Measurements from ENCODE around the gene PRKG2.

The PRKG2 gene

DNA sequence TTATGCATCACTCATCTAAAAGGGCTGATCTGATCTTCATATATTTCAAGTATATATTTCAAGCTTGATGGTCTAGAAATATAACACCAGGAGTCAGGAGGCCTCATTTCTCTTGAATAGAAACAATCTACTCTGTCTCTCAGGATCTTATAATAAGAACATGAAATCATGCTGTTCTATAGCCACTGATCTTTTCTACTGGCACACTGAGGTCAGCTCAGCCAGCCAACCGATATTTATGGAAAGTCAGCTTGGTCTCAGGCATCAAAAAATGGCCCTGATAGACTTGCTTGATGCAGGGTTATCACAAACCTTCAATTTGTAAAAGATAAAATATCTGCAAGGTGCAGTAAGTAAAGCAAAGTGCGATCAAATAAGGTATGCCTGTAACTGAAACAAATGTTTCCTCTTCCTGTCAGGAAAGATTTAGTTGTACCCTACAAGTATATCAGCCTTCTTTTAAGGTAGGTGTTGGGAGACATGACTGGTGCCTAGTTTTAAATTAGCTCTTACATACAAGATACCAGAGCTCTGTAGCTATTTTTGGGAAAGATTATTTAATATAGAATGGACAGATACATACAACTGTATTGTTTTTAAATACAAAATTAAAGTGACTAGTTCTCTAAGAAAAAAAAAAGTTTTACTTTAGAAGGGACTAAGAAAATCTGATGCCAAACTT, 121.2 kb downstream of the PRKG2 start:
- no peak for DNase-seq (ENCODE audit: low read depth)

DNA sequence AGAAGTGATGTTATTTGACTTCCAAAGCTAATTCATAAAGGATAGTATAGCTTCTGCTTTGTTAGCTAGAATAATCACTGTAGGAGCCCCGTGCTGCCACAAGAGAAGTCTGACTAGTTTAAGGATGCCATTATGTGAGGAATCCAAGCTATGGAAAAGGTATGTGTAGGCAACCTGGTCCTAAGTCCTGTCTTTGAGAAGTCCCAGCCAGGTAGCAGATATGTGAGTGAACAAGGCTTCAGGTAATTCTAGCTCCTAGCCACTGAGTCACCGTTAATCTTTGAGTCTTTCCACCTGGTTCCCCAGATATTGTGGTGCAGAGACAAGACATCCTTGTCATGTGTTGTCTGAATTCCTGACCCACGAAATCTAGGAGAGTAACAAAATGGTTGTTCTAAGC, 129.0 kb downstream of the PRKG2 start:
- DNase-seq (ENCODE audit: low read depth): no peak

DNA sequence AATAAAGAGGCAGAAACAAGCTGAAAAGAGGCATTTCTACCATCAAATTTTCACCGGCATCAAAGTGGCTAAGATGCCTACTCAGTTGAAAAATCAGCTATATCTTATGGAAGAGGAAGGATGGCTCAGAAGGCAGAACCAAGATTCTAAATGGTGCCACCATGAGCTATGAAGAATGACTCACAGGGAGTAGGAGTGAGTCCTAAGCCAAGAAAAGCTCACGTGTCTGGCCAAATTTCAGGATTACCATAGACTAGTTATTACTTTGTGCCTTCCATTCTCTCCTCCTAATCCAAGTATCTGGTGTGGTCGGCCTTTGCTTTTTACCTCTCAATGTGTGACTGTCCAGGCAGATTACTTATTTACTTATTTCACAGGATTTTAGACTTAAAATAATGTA, 129.7 kb downstream of the PRKG2 start:
- DNase-seq (ENCODE audit: low read depth): no peak

DNA sequence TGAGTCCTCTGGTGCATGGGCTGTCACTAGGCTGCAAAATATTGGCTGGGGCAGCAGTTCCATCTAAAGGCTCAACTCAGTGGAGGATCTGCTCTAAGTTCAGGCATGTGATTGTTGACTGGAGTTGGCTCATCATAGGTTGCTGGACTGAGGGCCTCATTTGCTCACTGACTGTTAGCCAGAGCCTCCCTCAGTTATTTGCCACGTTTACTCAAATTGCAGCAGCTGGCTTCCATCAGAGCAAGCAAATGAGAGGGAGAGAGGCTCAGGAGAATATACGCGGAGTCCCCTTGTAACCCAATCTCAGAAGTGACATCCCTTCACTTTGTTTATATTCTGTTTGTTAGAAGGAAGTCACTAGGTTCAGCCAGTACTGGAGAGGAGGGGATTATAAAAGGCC, 130.4 kb downstream of the PRKG2 start:
- no peak for DNase-seq (ENCODE audit: low read depth)

DNA sequence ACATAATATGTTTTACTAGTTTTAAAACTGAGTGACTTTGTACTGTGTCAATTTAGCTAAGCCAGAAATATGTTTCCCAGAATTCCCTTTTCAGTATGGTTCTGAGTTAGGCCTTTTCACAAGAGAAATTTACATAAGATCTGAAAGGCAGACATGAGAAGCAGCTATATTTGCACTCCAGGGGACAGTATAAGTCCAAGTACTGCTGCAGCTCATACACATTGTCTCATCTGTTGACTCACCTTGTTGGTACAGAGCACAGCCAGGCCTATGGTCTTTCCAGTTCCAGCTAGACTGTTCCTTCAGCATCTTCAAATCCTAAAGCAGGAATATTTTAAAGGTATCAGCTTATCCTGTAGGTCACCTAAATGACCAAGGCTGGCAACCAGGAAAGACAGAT, 131.0 kb downstream of the PRKG2 start:
- no peak for DNase-seq (ENCODE audit: low read depth)

DNA sequence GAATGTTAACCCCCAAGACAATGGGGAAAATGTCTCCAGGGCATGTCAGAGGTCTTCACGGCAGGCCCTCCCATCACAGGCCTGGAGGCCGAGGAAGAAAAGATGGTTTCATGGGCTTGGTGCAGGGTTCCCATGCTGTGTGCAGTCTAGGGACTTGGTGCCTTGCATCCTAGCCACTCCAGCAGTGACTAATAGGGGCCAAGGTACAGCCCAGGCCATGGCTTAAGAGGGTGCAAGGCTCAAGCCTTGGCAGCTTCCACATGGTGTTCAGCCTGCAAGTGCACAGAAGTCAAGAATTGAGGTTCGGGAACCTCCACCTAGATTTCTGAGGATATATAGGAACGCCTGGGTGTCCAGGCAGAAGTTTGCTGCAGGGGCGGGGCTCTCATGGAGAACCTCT, 133.9 kb downstream of the PRKG2 start:
- no peak for DNase-seq (ENCODE audit: low read depth)

DNA sequence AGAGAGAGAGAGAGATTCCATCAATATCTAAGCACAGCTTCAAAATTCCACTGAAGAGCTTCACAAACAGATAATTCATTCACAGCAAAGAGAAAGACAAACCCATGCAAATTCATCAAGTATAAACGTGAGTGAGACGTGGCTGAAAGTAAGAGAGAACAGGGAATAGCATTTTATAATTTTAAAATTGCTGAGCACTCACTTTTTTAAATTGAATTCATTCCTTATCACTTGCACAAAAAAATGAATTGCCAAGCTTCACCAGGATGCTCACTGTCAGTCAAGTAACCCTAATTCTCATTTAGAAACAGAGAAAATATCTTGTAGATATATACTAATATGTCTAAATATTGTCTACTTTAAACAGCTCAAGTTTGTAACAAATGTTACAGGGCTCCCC, 144.0 kb downstream of the PRKG2 start:
- DNase-seq (ENCODE audit: low read depth): no peak

DNA sequence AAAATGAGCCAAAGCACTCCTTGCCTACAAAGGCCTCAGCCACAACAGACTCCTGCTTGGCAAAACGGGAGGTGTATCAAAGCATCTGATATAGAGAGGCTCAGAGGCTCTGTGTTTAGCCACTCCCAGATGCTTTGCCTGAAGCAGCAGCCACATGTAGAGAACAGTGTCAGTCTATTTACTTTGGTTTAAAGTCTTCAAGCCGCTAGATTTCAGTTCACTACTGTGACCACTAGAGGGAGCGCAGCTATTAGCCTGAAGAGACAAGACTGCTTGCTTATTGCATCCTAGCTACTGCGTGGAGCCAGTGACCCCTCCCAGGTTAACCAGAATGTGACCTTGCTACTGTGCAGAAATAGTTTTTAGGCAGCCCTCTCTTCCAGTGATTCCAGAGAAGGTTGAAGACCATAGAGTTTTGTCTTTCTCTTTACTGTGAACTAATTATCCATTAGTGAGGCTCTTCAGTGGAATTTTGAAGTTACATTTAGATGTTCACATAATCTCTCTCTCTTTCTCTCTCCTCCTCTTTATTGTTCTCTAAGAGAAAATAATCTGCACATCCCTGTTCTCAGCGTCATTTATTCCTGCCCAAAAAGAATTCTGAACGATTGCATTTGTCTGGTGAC, 145.2 kb downstream of the PRKG2 start:
- peak; percentile 38 for DNase-seq (ENCODE audit: low read depth)

DNA sequence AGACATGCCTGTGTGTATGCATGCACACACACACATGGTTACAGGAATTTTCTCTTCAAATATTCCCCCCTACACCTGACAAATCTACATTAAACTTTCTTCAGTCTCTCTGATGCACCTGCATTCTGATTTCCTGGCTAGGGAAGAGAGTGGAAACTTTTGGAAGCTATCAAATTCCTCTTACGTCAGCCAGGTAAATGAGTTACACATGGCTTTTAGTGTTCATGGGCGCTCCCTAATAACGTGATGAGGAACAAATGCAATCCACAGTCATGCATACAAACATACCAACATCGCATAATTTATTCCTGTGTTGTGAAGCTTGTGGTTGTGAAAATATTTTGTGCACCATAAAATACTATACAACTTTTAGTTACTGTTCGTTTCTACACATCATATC, 149.6 kb downstream of the PRKG2 start:
- no peak for DNase-seq (ENCODE audit: low read depth)

DNA sequence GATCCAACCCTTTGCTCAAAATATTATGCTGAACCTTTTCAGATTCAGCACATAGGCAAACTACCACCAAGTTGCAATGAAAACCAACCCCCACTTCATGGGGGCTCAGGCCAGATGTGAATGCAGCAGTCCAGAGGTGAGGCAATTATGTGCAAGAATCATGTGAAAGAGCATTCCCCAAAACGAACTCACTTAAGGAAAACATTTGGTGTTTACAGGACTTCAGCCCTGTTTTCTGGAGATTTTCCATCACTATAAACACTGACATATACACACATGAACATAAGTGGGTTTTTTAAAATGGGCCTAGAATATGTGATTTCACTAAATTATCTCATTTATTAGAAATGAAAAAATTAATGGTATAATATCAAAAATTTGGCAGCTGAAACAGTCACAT, 153.0 kb downstream of the PRKG2 start:
- no peak for DNase-seq (ENCODE audit: low read depth)

DNA sequence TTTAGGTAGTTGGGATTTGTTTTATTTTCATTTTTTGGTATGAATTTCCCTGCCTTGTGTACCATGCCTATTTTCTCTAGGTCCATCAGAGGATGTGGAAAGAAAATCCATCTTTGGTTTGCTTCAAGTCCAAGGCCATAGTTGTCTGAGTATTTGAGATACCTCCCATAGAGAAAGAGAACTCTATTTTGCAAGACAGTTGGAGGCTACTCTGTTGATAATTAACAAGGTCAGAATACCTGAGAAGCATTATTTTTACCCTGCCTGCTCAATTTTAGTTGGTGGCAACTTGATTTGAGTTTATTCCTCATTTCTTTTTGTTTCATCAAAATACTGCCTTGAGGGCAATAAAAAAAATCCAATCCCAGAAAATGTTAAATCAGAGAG, 153.7 kb downstream of the PRKG2 start:
- no peak for DNase-seq (ENCODE audit: low read depth)

DNA sequence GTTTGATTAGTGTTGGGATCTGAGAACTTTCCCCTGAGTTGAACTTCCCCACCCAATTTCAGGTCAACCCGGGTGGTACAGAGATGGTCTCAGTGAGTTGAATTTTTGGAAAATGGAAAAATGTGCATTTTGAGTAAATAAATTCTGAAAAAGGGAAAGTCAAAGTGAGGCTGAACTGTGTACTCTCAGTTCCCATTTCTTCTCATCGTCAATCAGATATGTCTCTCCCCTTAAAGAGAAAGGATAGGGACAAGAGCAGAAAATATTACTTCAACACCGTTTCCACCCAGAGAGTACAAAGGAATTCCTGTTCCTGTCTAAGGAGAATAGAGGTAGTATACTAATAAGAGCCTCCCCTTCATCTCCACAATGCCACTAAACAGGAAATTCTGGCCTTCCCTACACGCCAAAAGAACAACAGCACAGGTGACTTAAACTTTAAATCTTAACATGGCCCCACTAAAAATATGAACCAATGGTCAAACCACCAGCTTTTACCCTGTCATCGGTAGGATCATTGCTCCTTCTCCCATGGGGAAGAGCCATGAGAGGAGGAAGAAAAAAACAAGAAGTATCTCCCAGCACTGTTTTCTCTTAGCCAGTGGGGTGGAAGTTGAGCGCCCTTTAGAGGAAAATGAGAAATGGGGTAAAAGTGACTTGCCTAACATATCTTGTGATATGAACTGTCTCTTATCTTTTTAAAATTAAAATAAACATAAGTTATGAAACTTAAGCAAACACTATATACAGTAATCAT, 154.3 kb downstream of the PRKG2 start:
- DNase-seq (ENCODE audit: low read depth): no peak

DNA sequence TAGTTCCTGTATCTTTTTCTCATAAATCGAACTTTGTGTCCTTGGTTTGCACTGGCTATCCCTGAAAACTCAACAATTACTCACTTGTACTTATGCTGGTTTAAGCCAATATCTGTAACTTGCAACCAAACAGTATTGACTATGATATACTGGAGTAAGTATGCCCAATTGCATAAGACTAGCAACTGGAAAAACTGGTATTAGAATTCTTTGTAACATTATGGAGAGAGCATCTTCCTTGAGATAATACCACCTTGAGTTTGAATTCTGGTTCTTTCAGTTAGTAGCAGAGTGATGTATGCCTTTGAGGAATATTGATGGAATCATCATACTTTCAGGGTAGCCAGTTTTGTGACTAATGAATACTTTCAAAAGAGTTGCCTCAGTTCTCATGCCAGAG, 156.4 kb downstream of the PRKG2 start:
- DNase-seq (ENCODE audit: low read depth): no peak

DNA sequence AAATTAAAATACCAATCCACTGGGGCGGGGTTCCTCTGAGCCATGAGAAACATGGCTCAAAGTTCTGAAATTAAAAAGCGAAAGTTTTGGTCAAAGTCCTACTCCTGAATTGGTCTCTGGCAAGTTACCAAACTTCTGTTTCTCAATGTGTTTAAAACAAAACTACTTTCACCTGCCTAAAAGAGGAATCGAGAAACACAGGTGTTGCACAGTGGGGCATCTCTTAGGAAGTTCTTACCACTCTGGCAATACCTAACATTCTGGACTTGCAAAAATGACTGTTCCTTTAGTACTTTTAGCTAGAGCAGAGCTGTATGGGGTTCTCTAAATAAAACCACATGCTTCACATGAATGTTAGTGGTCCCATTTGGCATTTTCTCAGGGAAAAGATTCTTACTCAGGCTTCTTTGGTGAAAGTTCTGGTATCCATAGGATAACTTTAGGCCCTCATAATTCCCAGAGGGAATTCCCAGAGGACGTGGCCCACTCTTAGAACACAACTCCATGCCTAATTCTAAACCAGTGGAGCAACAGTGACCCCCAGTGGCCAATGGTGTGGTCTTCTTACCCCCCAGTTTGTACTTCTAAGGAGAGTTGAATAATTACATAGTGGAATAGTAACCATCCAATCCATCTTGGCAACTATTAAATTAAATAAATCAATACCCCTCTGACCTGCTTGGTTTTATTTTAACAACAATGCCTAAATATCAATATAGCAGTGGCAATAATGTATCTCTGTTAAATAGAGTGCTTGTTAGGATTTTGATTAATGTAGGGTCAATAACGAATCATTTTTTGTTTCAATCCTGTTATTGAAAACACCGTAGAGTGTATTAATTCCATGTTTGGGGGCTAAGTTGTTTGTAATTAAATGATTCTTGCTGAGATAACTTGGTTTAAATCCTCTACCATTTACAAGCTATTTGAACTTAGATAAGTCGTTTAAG, 162.6 kb downstream of the PRKG2 start:
- no peak for DNase-seq (ENCODE audit: low read depth)

DNA sequence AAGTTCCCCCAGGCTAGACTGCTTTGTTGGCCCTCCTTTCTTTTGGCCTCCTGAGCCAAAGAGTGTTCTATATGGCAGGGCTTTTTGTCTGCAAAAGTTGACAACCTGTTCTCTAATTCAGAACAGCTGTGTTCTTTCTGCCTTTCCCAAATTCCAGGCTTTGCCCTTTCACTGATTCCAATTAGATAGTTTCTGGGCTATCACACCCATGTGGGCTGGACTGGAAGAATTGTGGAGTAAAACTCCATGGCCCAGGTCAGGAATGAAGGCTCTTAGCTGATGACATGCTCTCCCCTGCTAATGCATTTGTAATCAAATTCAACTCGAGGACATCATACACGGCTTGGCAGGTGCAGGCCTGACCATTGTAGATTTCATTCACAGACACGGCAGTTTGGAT, 165.1 kb downstream of the PRKG2 start:
- DNase-seq (ENCODE audit: low read depth): no peak

DNA sequence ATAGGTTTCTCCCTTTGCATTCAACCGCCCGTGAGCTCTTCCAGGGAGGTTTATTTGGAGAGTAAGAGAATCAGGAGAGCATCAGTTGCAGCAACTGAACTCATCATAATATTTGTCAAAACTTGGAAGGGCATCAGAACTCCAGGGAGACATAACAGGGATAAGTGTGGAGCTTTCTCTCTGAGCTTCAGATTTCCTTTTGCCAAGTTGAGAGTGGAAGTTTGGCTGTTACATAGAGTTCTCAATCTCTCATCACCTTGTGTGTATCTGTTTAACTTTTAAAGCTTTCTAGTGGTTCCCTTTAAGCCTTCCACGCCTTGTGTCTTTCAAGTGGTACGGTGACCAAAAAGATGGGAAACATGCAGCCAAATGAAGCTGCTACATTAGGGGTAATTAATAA, 165.7 kb downstream of the PRKG2 start:
- DNase-seq (ENCODE audit: low read depth): no peak

DNA sequence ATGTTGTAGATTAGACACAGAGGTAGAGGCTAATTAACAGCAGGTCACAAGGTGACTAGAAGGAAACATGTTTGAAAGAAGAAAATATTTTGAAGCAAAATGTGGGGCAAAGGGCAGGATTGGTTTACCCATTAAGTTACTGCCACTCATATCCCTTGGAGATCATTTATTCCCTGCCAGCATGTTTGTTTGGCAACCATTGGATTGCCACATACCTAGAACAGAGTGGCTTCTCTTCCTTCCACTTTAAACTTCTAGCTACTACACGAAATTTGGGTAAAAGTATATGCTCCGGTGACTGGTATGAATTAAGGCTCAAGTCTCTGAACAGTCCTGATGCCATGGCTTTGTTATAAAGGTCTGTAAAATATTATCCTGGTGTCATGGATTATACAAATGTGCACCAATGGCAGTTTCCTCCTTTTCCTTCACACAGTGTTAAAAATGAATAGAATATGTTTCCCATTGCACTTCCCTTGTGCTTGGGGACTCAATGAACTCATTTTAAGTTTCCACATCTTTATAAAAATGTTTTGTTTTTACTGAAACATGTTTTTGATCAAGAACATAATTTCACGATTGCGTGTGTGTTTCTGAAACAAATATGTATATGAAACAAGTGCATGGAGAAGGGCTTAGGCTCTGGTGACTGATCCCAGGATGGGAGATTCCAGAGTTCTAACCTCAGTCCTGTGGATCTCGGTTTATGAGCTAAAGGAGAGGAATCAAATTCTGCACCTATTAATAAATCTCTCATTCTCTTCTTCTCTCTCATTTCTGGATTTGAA, 172.2 kb downstream of the PRKG2 start:
- DNase-seq (ENCODE audit: low read depth): no peak

DNA sequence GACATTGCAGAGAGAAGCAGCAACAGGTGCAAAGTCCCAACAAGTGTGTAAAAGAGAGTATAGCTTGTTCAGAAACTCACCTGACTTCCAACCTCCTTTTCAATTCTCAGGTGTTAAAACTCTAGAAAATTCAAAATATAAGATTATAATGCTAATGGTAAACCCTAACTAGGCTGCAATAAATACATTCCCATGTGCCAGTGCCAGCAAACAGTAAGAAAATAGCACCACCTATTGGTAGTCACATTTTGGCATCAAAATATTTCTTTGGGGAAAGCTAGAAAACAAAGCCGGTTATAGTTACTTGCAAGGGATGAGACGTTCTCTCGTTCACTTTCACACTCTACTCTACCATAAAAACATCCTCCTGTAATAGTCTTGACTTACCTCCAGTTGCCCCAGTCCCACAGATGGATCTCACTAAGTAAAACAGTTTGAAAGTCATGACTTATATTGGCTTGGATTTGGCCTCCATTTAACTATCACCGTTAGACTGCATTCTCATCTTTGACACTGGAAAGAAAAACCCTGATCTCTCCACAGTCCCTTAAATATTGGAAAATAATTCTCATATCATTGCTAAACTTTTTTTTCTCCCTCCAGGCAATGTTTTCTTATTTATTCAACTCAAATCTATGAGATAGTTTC, 174.9 kb downstream of the PRKG2 start:
- DNase-seq (ENCODE audit: low read depth): no peak

DNA sequence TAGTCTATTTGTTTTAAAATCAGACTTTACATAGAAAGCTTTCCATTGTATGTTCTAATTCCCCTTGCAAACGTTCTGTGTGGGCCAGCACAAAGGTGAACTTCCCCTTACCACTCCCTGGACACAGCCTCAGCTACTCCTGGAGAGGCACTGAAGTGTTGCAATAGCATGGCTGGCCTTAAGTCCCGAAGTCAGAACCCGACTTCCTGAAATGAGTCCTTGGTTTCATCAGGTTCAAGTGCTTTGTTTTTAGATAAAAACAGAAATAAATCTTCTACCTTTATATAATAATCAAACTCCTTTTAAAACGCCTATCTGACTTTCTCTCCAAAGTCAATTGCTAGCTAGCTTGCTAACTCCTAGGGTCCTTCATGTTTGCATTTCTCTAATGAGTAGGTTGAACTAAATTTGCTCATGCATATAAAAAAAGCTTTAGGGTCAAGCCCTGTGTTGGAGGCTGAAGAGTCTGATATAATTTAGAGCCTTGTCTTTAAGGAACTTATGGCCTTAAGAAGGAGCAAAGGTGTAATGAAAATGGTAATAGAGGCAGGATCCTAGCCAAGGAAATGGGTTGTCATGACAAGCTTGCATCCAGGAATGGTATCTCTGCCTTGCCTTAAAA, 175.6 kb downstream of the PRKG2 start:
- no peak for DNase-seq (ENCODE audit: low read depth)

DNA sequence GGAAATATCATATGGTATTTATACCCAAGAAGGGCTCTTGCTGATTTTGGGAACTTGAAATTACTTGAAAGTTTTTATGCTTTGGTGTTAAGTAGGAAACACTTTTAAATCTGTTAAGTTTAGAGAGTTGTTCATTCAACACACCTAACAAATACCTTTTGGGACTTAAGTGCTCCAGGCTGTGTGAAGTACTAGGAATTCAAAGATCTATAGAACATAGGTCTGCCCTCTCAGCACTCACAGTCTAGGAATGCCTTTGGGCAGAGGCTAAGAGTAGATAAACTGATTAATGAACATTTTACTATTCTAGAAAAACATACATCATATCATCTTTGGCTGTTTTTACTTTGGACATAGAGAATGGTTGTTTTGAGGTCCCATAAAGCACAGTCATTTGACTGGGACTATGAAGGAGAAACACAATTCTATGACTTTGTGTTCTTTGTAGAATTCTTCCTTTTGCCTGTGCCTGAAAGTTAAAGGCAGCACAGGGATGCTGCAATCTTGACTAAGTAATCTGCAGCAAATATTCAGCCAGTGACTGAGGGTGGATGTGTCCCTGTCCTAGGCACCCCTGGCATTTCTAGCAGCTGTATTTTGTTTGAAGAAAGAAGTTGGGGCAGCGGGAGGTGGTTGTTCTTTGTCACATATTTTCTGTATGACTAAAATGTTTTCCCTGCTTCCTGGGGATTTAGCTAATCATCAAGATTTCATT, 176.2 kb downstream of the PRKG2 start:
- no peak for DNase-seq (ENCODE audit: low read depth)
